ENCODE results near the gene KRT3.
"Not testable (repeated sequence)": the region's sequence is repeated elsewhere in the genome, so short reads cannot be mapped to it uniquely, and the experiment has no call there.

The KRT3 gene

GRCh38 chr12:52760623-52761022 lies 35.3 kb downstream of the KRT3 start:
- no peak for DNase-seq (ENCODE audit: low read depth in 2 of 2)

GRCh38 chr12:52759695-52760094 lies 36.2 kb downstream of the KRT3 start:
- DNase-seq (ENCODE audit: low read depth in 2 of 2), result no peak

GRCh38 chr12:52759218-52759617 lies 36.7 kb downstream of the KRT3 start:
- DNase-seq (ENCODE audit: low read depth in 2 of 2), result no peak

- DNase-seq (ENCODE audit: low read depth in 2 of 2), result no peak
Measured at GRCh38 chr12:52757449-52758176, 38.3 kb downstream of the KRT3 start.

- DNase-seq (ENCODE audit: low read depth in 2 of 2), result no peak
Measured at GRCh38 chr12:52756281-52756960, 39.5 kb downstream of the KRT3 start.

- no peak for DNase-seq (ENCODE audit: low read depth in 2 of 2)
Measured at GRCh38 chr12:52755533-52755932, 40.4 kb downstream of the KRT3 start.

- no peak for DNase-seq (ENCODE audit: low read depth in 2 of 2)
Measured at GRCh38 chr12:52754135-52754534, 41.8 kb downstream of the KRT3 start.

GRCh38 chr12:52753283-52753682 lies 42.6 kb downstream of the KRT3 start:
- no peak for DNase-seq (ENCODE audit: low read depth in 2 of 2)

- DNase-seq (ENCODE audit: low read depth in 2 of 2), result no peak
Measured at GRCh38 chr12:52752516-52752915, 43.4 kb downstream of the KRT3 start.

- no peak for DNase-seq (ENCODE audit: low read depth in 2 of 2)
Measured at GRCh38 chr12:52751795-52752194, 44.1 kb downstream of the KRT3 start.

GRCh38 chr12:52750532-52750931 lies 45.4 kb downstream of the KRT3 start:
- not testable (repeated sequence) for DNase-seq (ENCODE audit: low read depth in 2 of 2)

- DNase-seq (ENCODE audit: low read depth in 2 of 2), result no peak
Measured at GRCh38 chr12:52749827-52750226, 46.1 kb downstream of the KRT3 start.

GRCh38 chr12:52748578-52748977 lies 47.3 kb downstream of the KRT3 start:
- DNase-seq (ENCODE audit: low read depth in 2 of 2), result no peak

GRCh38 chr12:52745554-52745953 lies 50.4 kb downstream of the KRT3 start:
- no peak for DNase-seq (ENCODE audit: low read depth in 2 of 2)

- DNase-seq (ENCODE audit: low read depth in 2 of 2), result no peak
Measured at GRCh38 chr12:52744493-52745156, 51.3 kb downstream of the KRT3 start.

- no peak for DNase-seq (ENCODE audit: low read depth in 2 of 2)
Measured at GRCh38 chr12:52742822-52743457, 53.0 kb downstream of the KRT3 start.

GRCh38 chr12:52742196-52742580 lies 53.7 kb downstream of the KRT3 start:
- no peak for DNase-seq (ENCODE audit: low read depth in 2 of 2)

GRCh38 chr12:52741375-52742195 lies 54.3 kb downstream of the KRT3 start:
- DNase-seq (ENCODE audit: low read depth in 2 of 2), result peak; percentile 19 to 62

GRCh38 chr12:52740584-52740983 lies 55.3 kb downstream of the KRT3 start:
- no peak for DNase-seq (ENCODE audit: low read depth in 2 of 2)

- no peak for DNase-seq (ENCODE audit: low read depth in 2 of 2)
Measured at GRCh38 chr12:52739963-52740362, 56.0 kb downstream of the KRT3 start.
